ENCODE results near the gene VDAC2.

The VDAC2 gene

GRCh38 chr10:75230600-75231038 is 20.0 kb downstream of the VDAC2 start:
- H3K4me1 ChIP-seq: peaks cover 12% of the 10 kb centered on the region
- DNase-seq: peak; percentile 88
- TF ChIP-seq CTCF (IDR thresholded peaks at IDR 0.05; ENCODE audit: low read depth, low read length): peak; percentile 92

GRCh38 chr10:75231672-75232581 is 21.3 kb downstream of the VDAC2 start:
- no peak for TF ChIP-seq CTCF (IDR thresholded peaks at IDR 0.05; ENCODE audit: low read depth, low read length)
- peaks cover 48% of the 10 kb centered on the region for H3K36me3 ChIP-seq
- H3K9me3 ChIP-seq: no peaks in the 10 kb centered on the region
- no peaks in the 10 kb centered on the region for H3K27me3 ChIP-seq
- peaks cover 12% of the 10 kb centered on the region for H3K4me1 ChIP-seq
- no peak for DNase-seq
- no peak overlapping the region for H3K4me3 ChIP-seq (ENCODE audit: low read depth, low read length)

More at GRCh38 chr10:75230600-75231038, 20.0 kb downstream of the VDAC2 start:
- no peaks in the 10 kb centered on the region for H3K27me3 ChIP-seq
- H3K4me3 ChIP-seq (ENCODE audit: low read depth, low read length): no peak overlapping the region
- no peaks in the 10 kb centered on the region for H3K9me3 ChIP-seq
- H3K36me3 ChIP-seq: peaks cover 59% of the 10 kb centered on the region

GRCh38 chr10:75233444-75234016 is 22.9 kb downstream of the VDAC2 start:
- TF ChIP-seq CTCF (IDR thresholded peaks at IDR 0.05; ENCODE audit: low read depth, low read length): no peak
- H3K4me3 ChIP-seq (ENCODE audit: low read depth, low read length): peak overlapping the region; percentile 73
- H3K27me3 ChIP-seq: no peaks in the 10 kb centered on the region
- H3K4me1 ChIP-seq: peaks cover 12% of the 10 kb centered on the region
- peak; percentile 75 for DNase-seq
- H3K36me3 ChIP-seq: peaks cover 37% of the 10 kb centered on the region
- H3K9me3 ChIP-seq: no peaks in the 10 kb centered on the region

- no peaks in the 10 kb centered on the region for H3K27me3 ChIP-seq
Observed at GRCh38 chr10:75234017-75234682, 23.6 kb downstream of the VDAC2 start.

GRCh38 chr10:75234683-75235374 is 24.2 kb downstream of the VDAC2 start:
- Histone ChIP-seq H3K4me3 (ENCODE audit: low read depth, low read length) (peak overlapping the region; percentile 73), H3K27me3 (no peaks in the 10 kb centered on the region), H3K36me3 (peaks cover 35% of the 10 kb centered on the region), H3K9me3 (no peaks in the 10 kb centered on the region), H3K4me1 (peaks cover 12% of the 10 kb centered on the region)
- no peak for TF ChIP-seq CTCF (IDR thresholded peaks at IDR 0.05; ENCODE audit: low read depth, low read length)
- no peak for DNase-seq

More at GRCh38 chr10:75234017-75234682, 23.6 kb downstream of the VDAC2 start:
- DNase-seq: peak; percentile 91
- Histone ChIP-seq H3K4me1 (peaks cover 12% of the 10 kb centered on the region), H3K9me3 (no peaks in the 10 kb centered on the region), H3K4me3 (ENCODE audit: low read depth, low read length) (peak overlapping the region; percentile 73), H3K36me3 (peaks cover 35% of the 10 kb centered on the region)
- no peak; the same call in 1 of the 2 replicates for TF ChIP-seq CTCF (IDR thresholded peaks at IDR 0.05; ENCODE audit: low read depth, low read length)

All from BE2C (cell line).